ENCODE data around the gene MFF.
"Not testable (repeated sequence)": the region's sequence is repeated elsewhere in the genome, so short reads cannot be mapped to it uniquely, and the experiment has no call there.

Gene MFF

GRCh38 chr2:227378371-227378782, 53.3 kb downstream of the MFF start:
- DNase-seq: no peak

- DNase-seq: no peak
Measured at GRCh38 chr2:227379095-227379494, 54.0 kb downstream of the MFF start, which contains the start of gene TM4SF20. TM4SF20 (minus strand) TSS chr2:227379306; CDS start chr2:227379268, 38 bp downstream.

- not testable (repeated sequence) for DNase-seq
Measured at GRCh38 chr2:227382241-227382835, 57.3 kb downstream of the MFF start.

- DNase-seq: no peak
Measured at GRCh38 chr2:227383686-227384085, 58.6 kb downstream of the MFF start.

GRCh38 chr2:227386630-227387029, 61.6 kb downstream of the MFF start:
- DNase-seq: no peak

GRCh38 chr2:227387583-227387982, 62.5 kb downstream of the MFF start, which contains the start of gene SCYGR1:
SCYGR1 (minus strand) TSS chr2:227387949; CDS start chr2:227387949, 0 bp downstream.
- not testable (repeated sequence) for DNase-seq

- DNase-seq: no peak
Measured at GRCh38 chr2:227388537-227389011, 63.5 kb downstream of the MFF start.

- no peak for DNase-seq
Measured at GRCh38 chr2:227389231-227389630, 64.2 kb downstream of the MFF start.

GRCh38 chr2:227389661-227390060, 64.6 kb downstream of the MFF start:
- no peak for DNase-seq

- DNase-seq: no peak
Measured at GRCh38 chr2:227390468-227391256, 65.6 kb downstream of the MFF start.

- DNase-seq: no peak
Measured at GRCh38 chr2:227394401-227394800, 69.3 kb downstream of the MFF start.

- DNase-seq: no peak
Measured at GRCh38 chr2:227395556-227395955, 70.5 kb downstream of the MFF start.

- DNase-seq: no peak
Measured at GRCh38 chr2:227397562-227397961, 72.5 kb downstream of the MFF start.

GRCh38 chr2:227398684-227399670, 73.9 kb downstream of the MFF start:
- no peak for DNase-seq

GRCh38 chr2:227401550-227401949, 76.5 kb downstream of the MFF start:
- no peak for DNase-seq

- DNase-seq: no peak
Measured at GRCh38 chr2:227402321-227402720, 77.3 kb downstream of the MFF start.

GRCh38 chr2:227402959-227403358, 77.9 kb downstream of the MFF start:
- no peak for DNase-seq

- no peak for DNase-seq
Measured at GRCh38 chr2:227404585-227405271, 79.7 kb downstream of the MFF start.

- DNase-seq: peak; percentile 62
Measured at GRCh38 chr2:227406177-227407031, 81.4 kb downstream of the MFF start.

Measured in T1000 (cell line).